ENCODE measurements around the gene CCNDBP1. TPM values are rescaled to one million over a fixed set of nuclear protein-coding genes. Genes with fewer than 3 reads are reported as not detected.
A peak's percentile ranks its signal among the peaks of the same experiment; 100 is the strongest.

The CCNDBP1 gene
- total and polyA plus RNA-seq, 4 donors: 29.8 to 73.4 (median 59.6) TPM

GRCh38 chr15:43229977-43230376, 44.8 kb downstream of the CCNDBP1 start:
- H3K27ac ChIP-seq (ENCODE audit: low read depth in 1 of 2, low read length in 1 of 2): no peak overlapping the region
- H3K4me3 ChIP-seq: no peak overlapping the region
- H3K27me3 ChIP-seq (ENCODE audit: control insufficient read depth in 3 of 3, insufficient read depth in 3 of 3, low read length in 2 of 3): no peaks in the 10 kb centered on the region
- peaks cover 0 to 4% (median 0%) of the 10 kb centered on the region in 5 donors for H3K4me1 ChIP-seq (ENCODE audit: control insufficient read depth in 5 of 5, insufficient read depth in 5 of 5, low read length in 5 of 5)
- no peaks in the 10 kb centered on the region for H3K9me3 ChIP-seq (ENCODE audit: control insufficient read depth in 4 of 4, insufficient read depth in 3 of 4, low read length in 3 of 4)
- 81 to 90% methylated on average over 5 of the region's 5 CpGs for WGBS, 2 donors
- no peaks in the 10 kb centered on the region for H3K36me3 ChIP-seq (ENCODE audit: control insufficient read depth in 4 of 4, insufficient read depth in 4 of 4, low read length in 4 of 4)
- TF ChIP-seq, protein P1, sequence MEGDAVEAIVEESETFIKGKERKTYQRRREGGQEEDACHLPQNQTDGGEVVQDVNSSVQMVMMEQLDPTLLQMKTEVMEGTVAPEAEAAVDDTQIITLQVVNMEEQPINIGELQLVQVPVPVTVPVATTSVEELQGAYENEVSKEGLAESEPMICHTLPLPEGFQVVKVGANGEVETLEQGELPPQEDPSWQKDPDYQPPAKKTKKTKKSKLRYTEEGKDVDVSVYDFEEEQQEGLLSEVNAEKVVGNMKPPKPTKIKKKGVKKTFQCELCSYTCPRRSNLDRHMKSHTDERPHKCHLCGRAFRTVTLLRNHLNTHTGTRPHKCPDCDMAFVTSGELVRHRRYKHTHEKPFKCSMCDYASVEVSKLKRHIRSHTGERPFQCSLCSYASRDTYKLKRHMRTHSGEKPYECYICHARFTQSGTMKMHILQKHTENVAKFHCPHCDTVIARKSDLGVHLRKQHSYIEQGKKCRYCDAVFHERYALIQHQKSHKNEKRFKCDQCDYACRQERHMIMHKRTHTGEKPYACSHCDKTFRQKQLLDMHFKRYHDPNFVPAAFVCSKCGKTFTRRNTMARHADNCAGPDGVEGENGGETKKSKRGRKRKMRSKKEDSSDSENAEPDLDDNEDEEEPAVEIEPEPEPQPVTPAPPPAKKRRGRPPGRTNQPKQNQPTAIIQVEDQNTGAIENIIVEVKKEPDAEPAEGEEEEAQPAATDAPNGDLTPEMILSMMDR (IDR thresholded peaks at IDR 0.05; ENCODE audit: control extremely low read depth, extremely low read depth): no peak
- DNase-seq (no peak), ATAC-seq (ENCODE audit: insufficient read depth, low FRiP score) (no peak)
- no peak overlapping the region for H3K9ac ChIP-seq (ENCODE audit: insufficient read depth in 1 of 2, low read length in 2 of 2)

DNA sequence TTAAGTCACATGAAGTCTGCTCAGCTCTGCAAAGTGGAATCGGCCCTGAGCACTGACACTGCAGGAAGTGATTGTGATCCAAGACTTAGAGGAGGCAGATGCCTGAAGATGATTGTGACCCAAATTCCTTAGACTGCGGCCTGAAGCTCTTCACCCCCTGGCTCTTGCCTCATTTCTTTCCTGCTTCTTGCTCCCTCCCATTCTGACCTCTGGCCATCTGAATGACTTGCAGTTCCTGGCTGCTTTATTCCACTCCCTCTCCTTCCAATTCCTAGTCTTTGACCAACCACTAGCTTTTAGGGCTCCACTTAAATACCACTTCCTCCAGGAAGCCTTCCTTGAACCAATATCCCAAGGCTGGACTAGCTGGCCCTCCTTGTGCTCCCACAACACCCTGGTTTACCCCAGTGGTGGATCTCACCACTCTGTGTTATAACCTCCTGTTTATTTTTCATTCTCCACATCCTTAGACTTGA, 45.5 kb downstream of the CCNDBP1 start:
- Histone ChIP-seq H3K9me3 (ENCODE audit: control insufficient read depth in 4 of 4, insufficient read depth in 3 of 4, low read length in 3 of 4) (peaks cover 0 to 2% (median 0%) of the 10 kb centered on the region in 4 donors), H3K27ac (ENCODE audit: low read depth in 1 of 2, low read length in 1 of 2) (peak overlapping the region in 1 of 2 donors; percentile 24), H3K4me1 (ENCODE audit: control insufficient read depth in 5 of 5, insufficient read depth in 5 of 5, low read length in 5 of 5) (peaks cover 0 to 4% (median 0%) of the 10 kb centered on the region in 5 donors), H3K36me3 (ENCODE audit: control insufficient read depth in 4 of 4, insufficient read depth in 4 of 4, low read length in 4 of 4) (no peaks in the 10 kb centered on the region), H3K9ac (ENCODE audit: insufficient read depth in 1 of 2, low read length in 2 of 2) (no peak overlapping the region), H3K27me3 (ENCODE audit: control insufficient read depth in 3 of 3, insufficient read depth in 3 of 3, low read length in 2 of 3) (no peaks in the 10 kb centered on the region), H3K4me3 (no peak overlapping the region)
- TF ChIP-seq, protein P1 (IDR thresholded peaks at IDR 0.05; ENCODE audit: control extremely low read depth, extremely low read depth): no peak
- DNase-seq (no peak), ATAC-seq (ENCODE audit: insufficient read depth, low FRiP score) (no peak)
- 16 to 30% methylated on average over 2 of the region's 2 CpGs for WGBS, 2 donors

DNA sequence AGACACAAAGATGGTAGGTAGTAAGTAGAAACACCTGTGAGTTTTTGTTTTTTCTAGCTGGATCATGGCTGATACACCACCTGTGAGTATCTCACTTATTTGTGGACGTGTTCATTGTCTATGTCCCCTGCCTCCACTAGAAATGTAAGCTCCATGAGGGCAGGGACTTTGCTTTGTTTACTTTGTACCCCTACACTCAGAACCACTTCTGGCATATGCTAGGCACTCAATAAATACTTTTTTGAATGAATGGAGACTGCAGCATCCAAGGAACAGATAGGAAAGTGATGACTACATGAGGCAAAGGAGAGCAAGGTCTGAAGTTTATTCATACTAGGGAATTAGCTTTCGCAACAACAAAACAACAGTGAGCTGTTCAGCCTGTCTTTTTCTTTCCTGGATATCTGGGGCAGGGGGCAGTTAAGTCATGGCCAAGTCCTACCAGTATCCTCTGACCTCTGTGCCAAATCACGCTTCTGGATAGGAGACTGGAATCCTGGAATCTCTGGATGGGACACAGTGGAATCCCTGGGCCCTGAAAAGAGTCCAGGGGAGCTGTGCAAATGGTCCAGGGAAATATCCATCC, 47.2 kb downstream of the CCNDBP1 start:
- H3K36me3 ChIP-seq (ENCODE audit: control insufficient read depth in 4 of 4, insufficient read depth in 4 of 4, low read length in 4 of 4): no peaks in the 10 kb centered on the region
- H3K4me3 ChIP-seq: no peak overlapping the region
- no peak overlapping the region for H3K27ac ChIP-seq (ENCODE audit: low read depth in 1 of 2, low read length in 1 of 2)
- DNase-seq (no peak), ATAC-seq (ENCODE audit: insufficient read depth, low FRiP score) (no peak)
- TF ChIP-seq, protein P1 (IDR thresholded peaks at IDR 0.05; ENCODE audit: control extremely low read depth, extremely low read depth): no peak
- H3K4me1 ChIP-seq (ENCODE audit: control insufficient read depth in 5 of 5, insufficient read depth in 5 of 5, low read length in 5 of 5): peaks cover 0 to 4% (median 0%) of the 10 kb centered on the region in 5 donors
- H3K9me3 ChIP-seq (ENCODE audit: control insufficient read depth in 4 of 4, insufficient read depth in 3 of 4, low read length in 3 of 4): peaks cover 0 to 2% (median 0%) of the 10 kb centered on the region in 4 donors
- no peak overlapping the region for H3K9ac ChIP-seq (ENCODE audit: insufficient read depth in 1 of 2, low read length in 2 of 2)
- H3K27me3 ChIP-seq (ENCODE audit: control insufficient read depth in 3 of 3, insufficient read depth in 3 of 3, low read length in 2 of 3): no peaks in the 10 kb centered on the region
- WGBS, 2 donors: 90 to 96% methylated on average over 3 of the region's 3 CpGs
